Smooth muscle cell of the brain vasculature (primary cell): ENCODE results near the gene HIVEP2.

Experiments used
- DNase-seq: peaks from one replicate; pipeline ENCODE4 v3.0.0-alpha.2; 2012; ENCODE audit warnings: low read depth, low spot score

Gene HIVEP2

GRCh38 chr6:142892254-142893021, 52.5 kb downstream of the HIVEP2 start:
- no peak for DNase-seq

- no peak for DNase-seq
Measured at GRCh38 chr6:142891454-142891853, 53.5 kb downstream of the HIVEP2 start.

GRCh38 chr6:142888456-142888855, 56.5 kb downstream of the HIVEP2 start:
- no peak for DNase-seq

DNA sequence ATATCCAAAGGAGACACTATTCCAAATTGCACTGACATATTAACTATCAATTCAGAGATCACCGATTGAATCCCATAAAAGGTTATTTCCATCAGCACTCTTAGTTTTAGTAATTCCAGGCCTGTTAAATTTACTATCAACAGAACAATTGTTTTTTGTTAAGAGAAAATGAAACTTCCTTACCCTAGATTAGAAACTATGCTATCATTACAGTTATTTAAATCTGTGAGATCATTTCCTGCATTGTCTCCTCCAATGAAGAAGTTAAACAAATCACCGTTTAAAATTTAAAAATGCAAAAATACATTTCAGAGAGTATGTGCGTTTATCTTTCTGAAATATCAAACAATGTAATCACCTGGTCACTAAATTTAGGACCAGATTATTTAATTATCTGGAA, 57.5 kb downstream of the HIVEP2 start:
- no peak for DNase-seq

DNA sequence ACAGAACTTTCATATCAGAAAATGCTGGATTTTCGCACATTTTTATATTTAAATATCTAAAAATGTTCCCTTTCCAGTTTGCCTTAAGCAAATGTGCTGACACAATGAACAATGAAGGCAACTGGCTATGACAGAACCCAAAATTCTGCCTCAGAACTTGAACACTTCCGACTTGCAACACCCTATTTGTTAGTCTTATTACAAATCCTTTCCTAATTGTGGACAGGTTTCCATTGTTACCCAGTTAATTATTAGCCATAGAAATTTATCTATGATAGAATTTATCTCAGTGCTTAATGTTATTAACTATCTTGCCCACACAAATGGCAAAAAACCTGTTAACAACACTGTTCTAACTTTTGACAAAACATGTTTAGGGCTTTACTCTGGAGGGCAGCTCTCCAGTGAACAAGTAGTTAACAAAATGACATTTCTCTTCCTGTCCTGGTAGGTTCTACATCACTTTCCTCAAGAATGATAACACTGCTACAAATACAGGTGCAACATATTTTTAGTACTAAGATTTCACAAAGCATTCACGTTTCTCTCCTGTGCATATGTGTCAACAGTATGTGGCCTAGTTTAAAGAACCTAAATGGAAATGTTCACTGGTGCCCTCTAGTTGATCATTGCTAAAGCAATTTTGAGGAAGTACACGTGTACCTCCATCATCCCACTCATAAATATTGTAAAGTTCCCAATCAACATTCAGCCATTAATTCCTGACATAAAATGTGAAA, 58.4 kb downstream of the HIVEP2 start:
- DNase-seq: no peak

DNA sequence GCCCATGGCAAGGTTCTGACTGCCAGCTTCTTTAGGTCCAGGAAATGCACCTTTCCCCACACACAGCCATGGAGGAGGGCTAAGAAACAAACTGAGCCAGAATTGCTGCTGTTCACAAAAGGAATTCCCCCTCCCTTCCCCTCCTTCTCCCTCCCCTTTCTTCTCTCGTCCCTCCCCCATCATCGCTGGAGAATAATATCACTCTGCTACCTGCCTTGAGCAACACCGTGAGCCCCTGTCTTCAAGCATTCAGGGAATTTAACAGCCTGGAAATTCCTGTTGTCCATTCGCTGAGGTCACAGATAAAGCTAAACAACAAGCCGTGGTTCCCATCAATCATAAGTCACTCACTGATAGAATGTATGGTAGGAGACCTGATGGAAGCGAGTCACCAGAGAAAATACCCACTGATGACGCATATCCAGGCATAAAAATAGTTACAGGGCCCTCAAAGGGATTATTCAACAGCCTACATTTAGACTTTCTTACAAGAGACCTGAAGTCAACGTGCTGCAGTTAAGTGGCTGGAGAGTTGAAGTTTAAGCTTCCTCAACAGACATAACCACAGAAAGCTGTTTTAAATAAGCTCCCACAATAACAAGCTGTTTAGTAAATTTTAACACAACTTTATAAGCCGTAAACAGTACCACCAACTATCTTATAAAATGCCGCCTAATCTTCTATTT, 59.7 kb downstream of the HIVEP2 start:
- peak; percentile 74 for DNase-seq

GRCh38 chr6:142884214-142885035, 60.6 kb downstream of the HIVEP2 start:
- no peak for DNase-seq

DNA sequence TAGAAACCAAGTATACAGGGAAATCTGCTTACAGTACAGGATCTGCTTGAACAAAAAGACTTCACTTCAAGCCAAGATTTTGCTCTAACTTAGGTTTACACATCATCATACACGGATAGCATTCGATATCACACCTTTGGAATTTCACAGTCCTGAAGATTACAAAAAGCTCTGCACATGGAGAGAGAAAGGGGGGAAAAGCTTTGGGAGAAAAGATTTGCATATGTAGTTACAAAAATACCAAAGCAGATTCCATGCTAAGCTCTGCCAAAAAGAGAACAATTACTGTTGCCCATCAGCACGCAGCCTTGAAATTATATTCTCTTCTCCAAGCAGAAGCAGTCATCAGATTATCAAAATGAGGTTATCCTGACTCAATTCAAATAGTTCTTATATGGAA, 62.0 kb downstream of the HIVEP2 start:
- DNase-seq: no peak

- DNase-seq: no peak
Measured at GRCh38 chr6:142881761-142882160, 63.2 kb downstream of the HIVEP2 start.

GRCh38 chr6:142881290-142881689, 63.7 kb downstream of the HIVEP2 start:
- no peak for DNase-seq

- no peak for DNase-seq
Measured at GRCh38 chr6:142880201-142880600, 64.8 kb downstream of the HIVEP2 start.

GRCh38 chr6:142879527-142879926, 65.4 kb downstream of the HIVEP2 start:
- no peak for DNase-seq

DNA sequence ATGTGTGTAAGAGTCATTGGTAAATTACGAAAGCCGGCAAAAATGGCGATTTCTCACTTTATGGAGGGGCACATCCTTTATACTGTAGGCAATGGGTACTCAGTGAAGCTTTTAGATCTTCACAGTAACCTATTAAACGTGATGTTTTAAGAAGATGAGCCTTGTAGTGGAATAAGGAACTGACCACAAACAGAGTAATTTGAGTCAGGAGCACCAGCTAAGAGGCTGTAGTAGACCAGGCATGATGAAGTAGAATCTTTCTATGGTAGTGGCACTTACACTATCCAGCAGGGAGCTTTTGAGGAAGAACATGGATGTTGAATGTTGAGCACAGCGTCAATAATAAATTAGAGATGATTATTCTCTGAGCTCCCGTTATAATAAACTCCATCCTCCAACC, 65.9 kb downstream of the HIVEP2 start:
- no peak for DNase-seq

GRCh38 chr6:142878407-142878806, 66.6 kb downstream of the HIVEP2 start:
- no peak for DNase-seq

- DNase-seq: no peak
Measured at GRCh38 chr6:142874676-142875075, 70.3 kb downstream of the HIVEP2 start.

DNA sequence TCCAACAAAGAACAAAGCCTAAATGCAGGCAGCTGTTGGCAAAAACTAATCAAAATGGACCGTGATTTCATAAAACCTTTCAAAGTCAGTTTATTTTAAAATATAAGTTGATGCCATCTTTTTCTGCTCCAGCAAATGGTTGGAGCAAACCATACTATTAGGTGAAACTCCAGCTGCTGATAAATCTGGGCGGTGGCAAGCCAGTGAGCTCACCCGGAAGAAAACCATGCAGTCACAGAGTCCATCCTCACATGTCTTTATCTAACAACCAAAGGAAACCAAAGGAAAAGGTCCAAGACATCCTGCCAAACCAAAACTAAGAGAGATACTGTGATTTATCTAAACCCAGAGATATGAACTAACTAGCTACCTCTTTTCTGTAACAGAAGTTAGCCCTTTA, 72.6 kb downstream of the HIVEP2 start:
- DNase-seq: no peak

GRCh38 chr6:142871910-142872331, 73.1 kb downstream of the HIVEP2 start:
- no peak for DNase-seq

DNA sequence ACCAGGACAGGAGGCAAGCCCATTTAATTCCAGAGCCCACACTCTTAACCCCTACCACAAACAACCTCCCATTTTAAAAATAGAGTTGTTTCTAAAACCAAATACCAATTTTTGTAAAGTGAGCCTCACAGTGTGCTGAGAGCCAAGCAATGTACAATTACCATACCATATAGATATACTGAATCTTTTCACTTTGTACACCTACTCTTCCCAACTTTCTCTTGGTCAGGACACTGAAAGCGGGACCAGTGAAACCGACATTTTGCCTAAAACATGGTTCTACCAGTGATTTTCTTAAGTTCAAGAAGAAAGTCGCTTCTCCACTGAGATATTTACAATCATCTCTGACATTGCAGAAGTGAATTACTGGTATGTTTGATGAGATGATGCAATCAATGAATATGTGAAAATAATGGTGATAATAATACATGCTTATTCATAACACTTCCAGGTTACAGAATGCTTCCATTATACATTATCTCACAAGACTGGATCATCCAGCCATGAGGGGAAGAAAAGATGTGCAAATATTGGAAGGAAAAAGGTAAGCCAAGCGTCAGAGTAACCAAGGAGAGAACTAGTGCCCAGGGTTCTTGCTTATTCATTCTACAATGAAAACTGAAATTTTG, 74.1 kb downstream of the HIVEP2 start:
- no peak for DNase-seq

DNA sequence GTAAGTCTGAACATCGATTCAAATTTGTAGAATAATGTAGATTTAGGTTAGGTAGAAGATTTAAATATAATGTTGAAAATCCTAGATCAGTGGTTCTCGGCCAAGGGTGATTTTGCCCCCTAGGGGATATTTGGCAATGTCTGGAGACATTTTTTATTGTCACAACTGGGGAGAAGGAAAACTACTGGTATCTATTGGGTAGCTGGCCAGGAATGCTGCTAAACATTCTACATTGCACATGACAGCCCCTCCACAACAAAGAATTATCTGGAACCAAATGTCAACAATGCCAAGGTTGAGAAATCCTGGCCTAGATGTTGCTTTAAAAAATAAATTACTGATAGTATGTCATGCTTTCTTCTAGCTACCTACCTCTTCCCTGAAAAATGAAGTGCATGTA, 76.1 kb downstream of the HIVEP2 start:
- DNase-seq: no peak

GRCh38 chr6:142867988-142868812, 76.8 kb downstream of the HIVEP2 start:
- no peak for DNase-seq
